ENCODE results near the gene SIK1.
"Not testable (repeated sequence)": the region's sequence is repeated elsewhere in the genome, so short reads cannot be mapped to it uniquely, and the experiment has no call there.

SIK1 gene

DNA sequence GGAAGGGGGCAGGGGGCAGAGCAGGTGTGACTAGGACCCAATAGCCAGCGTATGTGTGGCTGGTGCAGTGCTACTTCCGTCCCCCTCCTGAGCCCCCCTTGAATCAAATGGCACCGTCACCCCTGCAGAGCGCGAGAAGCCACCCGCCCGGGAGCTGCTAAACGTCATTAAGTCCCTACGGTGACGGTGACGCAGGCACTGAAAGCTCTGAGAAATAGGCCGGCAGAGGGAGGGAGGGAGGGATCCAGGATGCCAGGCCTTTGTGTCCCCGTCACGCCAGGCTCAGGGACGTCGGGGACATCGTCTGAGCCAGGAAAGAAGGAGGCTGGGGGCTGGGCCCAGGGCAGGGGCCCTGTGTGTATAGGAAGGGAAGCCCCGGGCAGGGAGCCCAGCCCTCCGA is 43.6 kb downstream of the SIK1 start:
- not testable (repeated sequence) for DNase-seq

DNA sequence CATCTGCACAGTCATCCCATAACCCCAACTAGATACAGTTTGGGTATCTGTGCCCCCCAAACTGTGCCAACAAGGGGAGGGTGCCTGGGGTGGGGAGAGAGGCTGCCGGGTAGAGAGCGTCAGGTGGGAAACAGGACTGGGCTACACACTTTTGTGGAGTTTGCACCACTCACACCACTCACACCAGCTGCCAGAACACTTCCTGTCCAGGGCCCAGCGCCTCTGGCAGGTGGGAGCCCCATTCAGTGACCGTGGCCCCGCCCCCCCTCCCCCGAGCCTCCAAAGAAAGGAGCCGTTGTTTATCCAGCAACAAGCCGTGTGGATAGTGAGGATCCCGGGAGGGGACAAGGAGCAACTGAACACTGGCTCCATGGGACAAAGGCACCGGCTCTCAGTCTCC is 44.0 kb downstream of the SIK1 start:
- not testable (repeated sequence) for DNase-seq

DNA sequence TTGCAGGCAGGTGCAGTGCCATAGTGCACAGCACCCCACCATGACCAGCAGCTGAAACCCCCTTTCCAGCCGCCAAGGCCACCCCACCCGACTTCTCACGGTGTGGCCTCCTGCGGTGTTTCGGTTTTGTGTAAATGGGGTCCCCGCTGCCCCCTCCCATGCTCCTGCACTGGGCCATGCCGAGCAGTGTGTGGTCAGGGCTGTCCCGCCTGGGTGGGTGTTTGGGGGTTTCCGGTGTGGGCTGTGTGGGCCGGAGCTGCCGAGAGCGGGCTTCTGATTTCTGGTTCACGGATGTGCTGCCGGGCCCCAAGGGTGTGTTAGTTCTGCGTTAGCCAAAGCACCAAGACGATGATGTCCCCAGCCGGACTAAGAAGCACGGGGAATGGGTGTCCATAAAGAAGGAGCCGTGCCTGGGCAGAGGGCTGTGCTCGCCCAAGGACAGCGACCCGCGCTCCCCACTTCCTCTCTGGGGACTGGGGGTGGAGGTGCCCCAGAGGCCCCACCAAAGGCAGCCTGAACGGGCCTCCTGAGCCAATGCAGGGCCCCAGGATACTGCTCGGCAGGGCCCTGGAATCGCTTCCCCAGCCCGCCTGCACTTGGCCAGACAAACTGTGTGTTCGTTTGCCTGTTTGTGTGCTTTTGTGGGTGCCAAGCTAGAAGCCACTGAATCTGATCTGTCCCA is 45.9 kb downstream of the SIK1 start:
- DNase-seq = not testable (repeated sequence)

DNA sequence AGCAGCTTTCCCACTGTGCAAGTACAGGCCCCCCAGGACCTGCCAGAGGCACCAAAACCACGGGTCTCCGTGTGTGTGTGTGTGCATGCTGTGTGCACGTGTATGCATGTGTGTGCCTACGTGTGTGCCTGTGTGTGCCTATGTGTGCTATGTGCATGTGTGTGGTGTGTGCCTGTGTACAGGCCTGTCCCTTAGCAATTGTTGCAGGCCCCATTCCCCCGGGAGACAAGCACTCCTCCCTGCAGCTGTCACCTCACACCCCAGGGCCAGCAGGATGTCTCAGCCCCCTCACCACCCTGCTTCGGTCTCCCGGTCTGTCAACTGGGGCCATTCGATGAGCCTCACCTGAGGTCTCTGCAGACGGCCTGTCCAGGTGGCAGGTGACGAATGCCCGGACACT is 46.6 kb downstream of the SIK1 start:
- DNase-seq = not testable (repeated sequence)

DNA sequence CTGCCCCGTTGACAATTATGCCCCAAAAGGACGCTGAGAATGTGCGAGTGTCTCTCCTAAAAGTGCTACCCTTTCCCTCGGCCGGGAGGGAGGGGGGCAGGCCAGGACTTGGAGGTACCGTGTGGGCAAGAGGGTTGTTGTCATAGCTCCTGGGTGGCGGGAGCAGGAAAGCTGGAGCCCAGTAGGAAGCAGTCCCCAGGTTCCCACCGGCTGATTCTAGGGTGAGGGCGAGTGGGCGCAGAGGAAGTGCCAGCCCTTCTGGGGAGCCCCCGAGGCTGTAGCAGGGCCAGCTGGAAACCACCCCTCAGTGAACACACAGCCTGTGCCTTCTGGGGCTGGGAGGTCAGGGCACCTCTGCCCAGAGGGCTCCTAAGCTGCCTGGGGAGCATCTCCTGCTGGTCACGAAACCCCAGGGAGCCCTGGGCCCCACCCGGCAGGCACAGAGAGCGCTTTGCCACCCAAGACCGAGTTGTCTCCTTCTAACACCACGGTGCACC is 47.3 kb downstream of the SIK1 start:
- DNase-seq = not testable (repeated sequence)

DNA sequence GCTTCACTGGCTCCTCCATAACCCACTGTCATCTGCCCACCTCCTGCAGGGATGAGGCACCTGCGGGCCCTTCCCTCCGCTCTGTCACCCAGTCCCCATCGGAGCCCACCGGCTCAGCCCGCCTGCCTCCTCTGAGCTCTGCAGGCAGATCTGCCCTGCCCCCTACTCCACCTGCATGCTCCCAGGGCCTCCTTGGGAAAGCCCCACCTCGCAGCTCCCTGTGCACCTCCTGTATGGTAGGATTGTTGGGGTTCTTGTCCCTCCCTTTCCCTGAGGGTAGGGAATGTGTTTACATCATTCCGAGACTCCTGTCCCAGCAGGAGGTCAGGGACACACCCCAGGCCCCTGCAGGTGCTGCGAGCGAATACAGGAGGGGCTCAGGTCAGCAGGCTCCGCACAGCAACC is 50.5 kb downstream of the SIK1 start:
- no peak for DNase-seq

DNA sequence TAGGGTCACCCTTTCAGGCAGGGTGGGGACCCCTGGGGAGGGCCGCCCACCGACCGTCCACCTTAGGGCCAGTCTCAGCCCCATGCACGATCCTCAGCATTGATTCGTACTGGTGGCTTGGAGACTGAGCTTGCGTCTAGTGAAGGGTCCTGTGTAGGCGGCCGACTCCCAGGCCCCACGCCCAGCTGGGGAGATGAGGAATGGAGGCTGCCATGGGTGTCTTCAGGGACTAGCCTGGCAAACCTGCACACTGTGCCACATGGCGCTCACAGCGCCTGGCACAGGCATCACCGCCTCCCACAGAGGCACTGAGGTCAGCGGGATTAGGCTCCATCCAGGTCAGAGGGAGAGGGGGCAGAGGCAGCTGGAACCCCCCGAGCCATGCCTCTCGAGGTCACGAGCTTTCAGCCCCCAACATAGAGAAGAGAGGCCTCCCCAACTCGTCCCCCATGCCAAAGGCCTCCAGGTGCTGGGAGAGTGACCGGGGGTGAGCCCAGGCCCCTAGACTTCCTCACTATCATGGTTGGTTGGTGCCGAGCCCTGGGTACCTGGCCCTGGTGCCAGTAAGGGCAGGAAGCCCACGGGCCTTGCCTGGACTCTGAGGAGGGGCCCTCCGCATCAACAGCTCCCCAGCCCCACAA is 51.0 kb downstream of the SIK1 start:
- no peak for DNase-seq

DNA sequence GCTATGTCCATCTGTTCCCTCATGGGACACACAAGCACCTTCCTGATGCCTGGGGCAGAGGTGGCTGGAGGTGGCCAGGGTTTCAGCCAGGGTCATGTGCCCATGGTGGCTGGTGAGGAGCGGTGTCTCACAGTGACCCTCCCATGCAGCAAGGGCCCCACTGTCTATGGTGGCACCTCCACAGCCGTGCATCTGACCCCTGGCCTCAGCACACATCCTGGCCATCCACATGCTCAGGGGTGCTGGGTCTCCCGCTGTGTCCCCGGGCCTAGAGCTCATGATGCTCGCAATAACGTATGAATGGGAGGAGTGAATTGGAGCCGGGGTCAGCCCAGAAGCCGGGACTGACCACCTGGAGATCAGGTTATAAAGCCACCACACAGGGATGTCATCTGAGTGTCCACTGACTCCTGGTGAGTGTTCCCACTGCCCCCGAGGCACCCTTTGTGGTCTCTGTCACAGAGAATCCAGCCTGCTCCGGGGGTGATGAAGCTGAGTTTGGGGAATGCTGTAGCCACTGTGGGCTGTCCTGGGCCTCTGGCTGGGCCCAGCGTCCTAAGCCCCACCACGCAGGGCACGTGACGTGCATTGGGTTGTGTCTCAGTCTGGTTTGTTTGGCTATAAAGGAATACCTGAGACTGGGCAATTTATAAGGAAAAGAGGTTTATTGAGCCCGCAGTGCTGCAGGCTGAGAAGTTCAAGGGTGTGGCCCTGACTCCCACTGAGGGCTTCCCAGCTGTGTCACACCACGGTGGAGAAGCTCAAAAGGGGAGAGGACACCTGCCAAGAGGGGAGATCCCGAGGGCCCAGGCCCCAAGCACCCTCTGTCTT is 51.7 kb downstream of the SIK1 start:
- DNase-seq = no peak

DNA sequence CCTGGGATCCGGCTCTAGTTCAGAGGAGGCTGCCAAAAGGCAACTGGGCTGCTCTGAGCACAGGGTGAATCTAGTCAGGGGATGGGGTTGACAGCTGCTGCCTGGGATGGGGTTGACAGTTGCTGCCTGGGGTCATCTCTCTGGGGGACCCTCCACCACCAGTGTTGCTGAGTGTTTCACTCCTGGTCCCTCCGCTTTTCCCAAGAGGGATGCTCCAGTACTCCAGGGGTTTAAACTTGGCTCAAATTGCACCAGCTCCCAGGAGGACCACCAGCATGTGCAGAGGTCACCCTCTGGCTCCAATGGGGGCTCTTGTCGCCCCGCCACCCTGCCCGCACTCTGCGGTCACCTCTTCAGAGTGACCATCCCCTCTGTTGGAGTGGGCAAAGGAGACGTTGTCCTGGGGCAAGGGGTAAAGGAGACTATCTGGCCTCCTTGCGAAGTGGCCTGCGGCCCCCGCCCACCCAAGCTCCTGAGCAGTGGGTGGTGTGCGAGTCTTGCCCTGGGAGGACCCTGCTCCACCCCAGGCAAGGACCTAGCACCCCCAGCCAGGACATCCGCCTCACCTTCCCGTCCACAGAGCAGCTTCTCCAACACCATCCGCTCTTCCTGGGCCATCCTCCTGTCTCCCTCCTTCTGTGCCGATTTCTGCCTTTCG is 52.6 kb downstream of the SIK1 start:
- DNase-seq = no peak

DNA sequence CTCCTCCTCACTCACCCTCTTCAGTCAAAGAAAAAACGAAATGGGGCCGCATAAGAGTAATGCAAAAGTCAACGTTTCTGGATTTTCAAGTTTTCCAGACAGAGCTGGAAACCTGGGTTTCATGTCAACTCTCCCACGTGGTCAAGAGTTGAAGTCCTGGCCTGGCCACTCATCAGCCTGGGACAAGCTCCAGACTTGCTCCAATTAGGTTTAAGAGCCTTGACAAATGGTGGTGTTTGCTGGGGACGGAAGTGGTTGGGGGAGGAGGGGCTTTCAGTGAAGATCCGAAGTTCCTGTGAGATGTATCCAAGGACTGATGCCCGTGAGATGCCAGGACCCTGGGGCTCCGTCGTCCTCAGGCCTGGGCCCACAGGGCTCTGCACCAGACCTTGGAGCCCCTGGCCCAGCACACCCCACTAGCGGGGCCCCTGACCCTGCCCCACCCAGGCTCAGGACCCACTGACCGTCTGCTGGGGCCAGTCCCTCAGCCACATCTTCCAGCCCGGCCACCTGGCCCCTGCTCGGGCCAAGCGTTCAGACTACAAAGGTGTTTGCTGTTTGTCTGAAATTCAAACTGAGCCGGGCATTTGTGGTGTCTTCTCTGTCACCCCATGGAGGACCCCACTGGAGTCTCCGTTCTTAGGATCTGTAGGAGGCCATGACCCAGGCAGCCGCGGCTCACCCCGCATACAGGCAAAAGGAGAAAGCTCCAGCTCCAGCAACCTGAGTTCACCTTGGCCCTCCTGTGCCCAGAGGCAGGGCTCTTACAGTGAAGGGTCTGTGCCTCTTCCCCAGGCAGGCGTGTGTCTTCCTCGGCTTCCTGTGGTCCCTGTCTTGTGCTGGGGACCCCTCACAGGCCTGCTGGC is 53.3 kb downstream of the SIK1 start:
- DNase-seq = no peak

DNA sequence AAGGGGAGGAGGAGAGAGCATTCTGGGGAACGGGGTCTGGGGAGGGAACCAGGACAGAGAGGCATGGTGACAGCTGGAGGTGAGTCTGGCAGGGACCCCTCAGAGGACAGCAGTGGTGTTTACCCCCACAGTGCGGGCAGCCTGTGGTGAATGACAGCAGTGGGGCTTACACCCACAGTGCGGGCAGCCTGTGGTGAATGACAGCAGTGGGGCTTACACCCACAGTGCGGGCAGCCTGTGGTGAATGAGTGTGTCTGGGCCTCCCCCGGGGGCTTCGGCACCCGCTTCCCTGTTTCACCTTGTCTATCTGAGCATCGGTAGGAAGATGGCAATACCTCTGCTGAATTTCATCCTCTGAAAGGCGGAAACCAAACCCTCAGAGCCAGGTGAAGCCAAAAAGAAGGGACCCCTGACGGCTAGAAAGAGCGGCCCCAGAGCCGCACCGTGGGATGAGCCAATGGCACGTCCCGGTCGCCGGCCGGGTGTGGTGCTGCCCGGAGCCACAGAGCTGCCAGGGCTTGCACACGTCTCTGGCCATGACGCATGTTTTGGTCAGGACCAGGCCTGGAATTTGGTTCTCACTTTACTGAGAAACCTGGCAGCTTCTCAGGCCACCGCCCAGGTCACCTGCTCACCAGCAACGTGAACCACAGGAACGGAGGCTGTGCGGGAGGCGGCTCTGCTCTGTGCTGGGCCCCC is 54.1 kb downstream of the SIK1 start:
- no peak for DNase-seq

DNA sequence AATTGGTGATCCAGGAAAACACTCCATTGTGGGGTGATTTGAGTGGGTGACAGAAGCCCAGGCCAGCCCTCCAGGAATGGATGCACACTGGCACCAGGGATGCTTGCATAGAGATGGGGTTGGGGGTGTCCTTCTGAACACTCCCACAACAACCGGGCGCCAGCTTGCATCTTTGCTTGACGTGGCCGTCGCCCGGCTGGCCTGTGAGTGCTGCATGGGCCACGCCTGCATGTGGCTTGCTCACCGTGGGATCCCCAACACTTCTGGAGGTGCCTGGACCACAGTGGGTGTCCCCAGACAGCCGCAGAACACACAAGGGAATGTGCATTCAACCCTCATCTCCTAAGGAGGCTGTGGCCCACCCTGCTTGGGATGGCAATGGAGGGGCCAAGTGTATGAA is 55.1 kb downstream of the SIK1 start:
- DNase-seq = no peak

DNA sequence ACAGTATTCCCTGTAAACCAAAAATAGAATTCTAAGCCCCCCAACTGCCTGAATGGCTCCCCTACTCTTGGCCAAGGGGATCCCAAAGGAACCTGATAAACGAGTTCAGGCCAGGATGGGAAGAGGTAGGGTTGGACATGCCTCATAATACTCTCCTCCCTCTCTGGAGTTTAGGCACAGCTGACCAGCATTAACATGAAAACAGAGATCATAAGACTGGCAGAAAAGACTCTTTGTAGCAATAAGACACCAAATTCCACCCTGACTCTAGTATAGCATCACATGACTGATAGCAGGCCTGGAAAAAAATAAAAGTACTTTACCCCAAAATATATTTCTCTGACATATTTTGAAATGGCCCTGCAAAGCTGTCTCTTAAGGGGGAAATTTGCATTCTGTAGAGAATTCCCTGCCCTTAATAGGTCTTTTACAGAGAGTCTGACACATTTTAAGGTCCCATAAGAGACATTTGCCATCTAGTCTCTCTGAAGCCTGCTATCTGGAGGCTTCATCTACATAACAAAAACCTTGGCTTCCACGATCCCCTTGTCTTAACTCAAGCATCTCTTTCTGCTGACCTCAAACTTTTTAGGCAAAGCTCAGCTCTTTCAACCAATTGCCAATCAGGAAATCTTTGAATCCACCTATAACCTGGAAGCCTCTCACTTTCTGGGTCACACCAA is 55.9 kb downstream of the SIK1 start:
- no peak for DNase-seq

DNA sequence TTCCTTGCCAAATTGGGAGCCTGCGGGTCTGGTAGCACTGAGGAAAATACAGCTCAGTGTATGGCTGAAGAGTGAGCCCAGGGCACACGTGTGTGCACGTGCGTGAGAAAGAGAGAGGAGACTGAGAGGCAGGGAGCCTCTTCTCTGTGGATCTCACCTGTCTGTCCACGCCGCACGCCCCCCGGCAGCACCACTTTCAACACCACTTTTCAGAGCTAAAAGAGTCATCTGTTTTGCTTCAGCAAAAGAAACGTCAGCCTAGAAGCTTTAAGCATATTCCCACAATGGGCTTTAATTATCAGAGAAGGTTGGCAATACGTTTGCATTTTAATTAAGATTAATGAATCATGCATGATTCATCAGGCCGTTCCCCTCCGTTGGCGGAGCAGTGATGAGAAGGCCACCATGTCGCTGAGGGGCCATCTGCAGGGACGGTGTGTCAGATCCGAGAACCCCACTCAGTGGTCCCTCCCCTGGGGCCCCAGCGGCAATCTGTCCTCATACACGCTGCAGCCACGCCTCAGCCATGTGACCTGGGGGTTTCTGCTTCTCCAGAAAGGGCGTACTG is 56.8 kb downstream of the SIK1 start:
- no peak for DNase-seq

DNA sequence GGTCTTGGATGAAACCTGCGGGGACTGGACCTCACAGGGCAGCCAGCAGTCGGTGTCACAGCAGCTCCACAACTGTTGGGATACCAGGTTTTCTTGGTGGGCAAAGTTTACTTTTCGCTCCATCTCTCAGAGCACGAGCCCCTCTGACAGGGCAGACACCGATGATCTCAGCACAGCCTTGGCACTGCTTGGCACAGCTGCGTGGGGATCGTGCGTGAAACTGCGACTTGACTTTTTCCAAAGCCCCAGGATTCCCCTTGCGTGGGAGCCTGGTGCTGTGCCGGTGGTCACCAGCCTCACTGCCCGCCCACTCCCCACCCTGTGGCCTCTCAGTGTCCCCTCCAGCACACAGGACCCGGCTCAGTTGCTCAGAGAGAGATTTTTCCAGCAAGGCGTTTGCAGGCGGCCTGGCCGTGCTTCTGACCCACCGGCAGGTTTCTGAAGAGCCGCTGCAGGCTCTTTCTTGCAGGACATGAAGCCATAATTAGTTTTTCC is 57.3 kb downstream of the SIK1 start:
- DNase-seq = no peak

DNA sequence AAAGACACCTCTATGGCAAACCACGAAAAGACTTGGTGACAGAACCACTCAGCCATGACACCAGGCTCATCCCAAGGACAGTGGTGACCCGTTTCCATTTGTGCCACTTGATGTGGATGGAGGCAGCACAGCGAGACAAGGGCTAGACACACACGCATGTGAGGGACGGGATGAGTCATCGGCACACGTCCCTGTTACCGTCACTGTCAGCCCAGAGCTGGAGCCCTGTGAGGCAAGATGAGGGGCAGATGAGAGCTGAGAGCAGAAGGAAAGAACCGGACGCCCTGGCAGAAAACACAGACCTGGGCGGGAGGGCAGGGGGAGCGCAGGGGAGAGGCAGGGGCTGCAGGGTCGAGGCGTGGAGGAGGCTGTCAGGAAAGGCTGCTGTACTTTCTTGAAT is 57.8 kb downstream of the SIK1 start:
- DNase-seq = no peak

DNA sequence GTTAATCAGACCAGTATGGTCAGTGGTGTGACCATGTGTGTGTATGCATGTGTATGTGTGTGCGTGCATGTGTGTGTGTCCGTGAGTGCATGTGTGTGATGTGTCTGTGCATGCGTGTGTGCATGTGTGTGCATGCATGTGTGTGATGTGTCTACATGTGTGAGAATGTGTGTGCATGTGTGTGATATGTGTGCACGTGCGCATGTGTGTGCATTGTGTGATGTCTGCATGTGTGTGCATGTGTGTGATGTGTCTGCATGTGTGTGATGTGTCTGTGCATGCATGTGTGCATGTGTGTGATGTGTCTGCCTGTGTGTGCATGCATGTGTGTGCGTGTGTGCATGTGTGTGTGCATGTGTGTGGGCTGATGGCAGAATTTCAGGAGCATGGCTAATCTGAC is 58.2 kb downstream of the SIK1 start:
- DNase-seq = no peak

DNA sequence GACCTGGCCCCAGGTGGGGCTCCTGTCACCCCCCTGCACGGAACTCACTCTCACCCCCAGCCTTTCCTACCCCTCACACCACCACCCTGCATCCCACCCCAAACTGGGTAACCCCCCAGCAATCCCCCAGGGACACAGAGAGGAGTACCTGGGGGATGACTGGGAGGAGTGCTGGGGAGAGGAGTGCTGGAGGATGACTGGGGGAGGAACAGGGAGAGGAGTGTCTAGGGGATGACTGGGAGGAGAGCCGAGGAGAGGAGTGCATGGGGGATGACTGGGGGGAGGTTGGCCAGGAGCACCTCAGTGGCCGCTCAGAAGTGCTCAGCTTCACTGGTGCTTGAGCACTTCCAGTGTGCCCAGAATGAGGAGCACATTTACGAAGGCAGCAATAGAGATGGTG is 59.1 kb downstream of the SIK1 start:
- no peak for DNase-seq

DNA sequence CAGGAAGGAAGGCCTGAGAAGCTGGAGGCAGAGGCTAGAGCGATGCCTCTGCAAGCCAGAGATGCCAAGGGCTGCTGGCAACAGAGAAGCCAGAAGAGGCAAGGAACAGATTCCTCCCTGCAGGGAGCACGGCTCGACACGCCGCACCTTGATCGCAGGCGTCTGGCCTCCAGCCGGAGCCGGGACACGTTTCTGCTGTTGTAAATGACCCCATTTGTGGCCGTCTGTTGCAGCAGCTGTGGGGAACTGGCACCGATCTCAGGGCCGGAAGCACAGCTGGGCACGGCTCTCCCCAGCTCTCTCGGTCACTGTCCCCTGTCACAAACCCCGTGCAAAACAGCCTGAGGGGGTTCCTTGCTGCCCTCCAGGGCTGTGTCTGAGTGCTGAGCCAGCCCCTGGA is 59.6 kb downstream of the SIK1 start:
- DNase-seq = no peak

DNA sequence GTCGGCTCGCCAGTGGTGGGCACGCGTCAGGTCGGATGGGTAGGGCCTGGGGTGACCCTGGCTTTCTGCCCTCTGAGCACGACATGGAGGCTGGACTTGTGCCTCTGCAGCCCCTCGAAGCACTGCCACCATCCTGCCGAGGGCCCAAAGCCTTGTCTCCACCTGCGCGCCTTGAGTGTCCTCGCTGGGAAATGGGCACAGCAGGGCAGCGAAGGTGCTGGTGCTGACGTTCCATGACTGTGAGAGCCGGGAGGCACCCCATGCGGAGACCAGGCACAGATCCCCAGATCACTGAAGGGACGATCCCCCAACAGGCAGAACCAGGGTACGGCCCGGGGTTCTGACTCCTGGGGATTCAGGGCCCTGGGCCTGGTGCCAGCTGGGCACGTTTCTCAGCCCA is 60.3 kb downstream of the SIK1 start:
- DNase-seq = no peak
